H9 (cell line): Measurements from ENCODE around the gene JUNB. TPM values are rescaled to one million over a fixed set of nuclear protein-coding genes. Genes with fewer than 3 reads are reported as not detected.

Source experiments
- DNase-seq: peaks from one replicate; pipeline ENCODE4 v3.0.0-alpha.2; 2017
- H2AFZ ChIP-seq: one replicate; pipeline ENCODE4 v1.6.1; 2013; ENCODE audit warnings: mild to moderate bottlenecking, low read length, control low read depth, moderate library complexity
- H2AK5ac ChIP-seq: 2 replicates; pipeline ENCODE4 v1.6.1; 2013; ENCODE audit warnings: low read length, control low read depth, mixed read lengths; ENCODE audit not compliant: insufficient read length
- H2BK120ac ChIP-seq: one replicate; pipeline ENCODE4 v1.6.1; 2013; ENCODE audit warnings: low read depth, mild to moderate bottlenecking, low read length, control low read depth, inconsistent platforms; ENCODE audit not compliant: poor library complexity, severe bottlenecking
- H2BK12ac ChIP-seq: 2 replicates; pipeline ENCODE4 v1.6.1; 2013; ENCODE audit warnings: low read length, control low read depth, mixed read lengths, low read depth; ENCODE audit not compliant: insufficient read length
- H2BK15ac ChIP-seq: 2 replicates; pipeline ENCODE4 v1.6.1; 2013; ENCODE audit warnings: low read depth, low read length, control low read depth
- H2BK20ac ChIP-seq: one replicate; pipeline ENCODE4 v1.6.1; 2013; ENCODE audit warnings: low read depth, mild to moderate bottlenecking, low read length, control low read depth, inconsistent platforms; ENCODE audit not compliant: poor library complexity, severe bottlenecking
- H2BK5ac ChIP-seq: 2 replicates; pipeline ENCODE4 v1.6.1; 2013; ENCODE audit warnings: low read length, control low read depth, mixed read lengths; ENCODE audit not compliant: insufficient read length
- H3K14ac ChIP-seq: 2 replicates; pipeline ENCODE4 v1.6.1; 2013; ENCODE audit warnings: low read length, control low read depth; ENCODE audit not compliant: insufficient read depth
- H3K18ac ChIP-seq: 2 replicates; pipeline ENCODE4 v1.6.1; 2013; ENCODE audit warnings: low read depth, mild to moderate bottlenecking, mixed read lengths, low read length, control low read depth; ENCODE audit not compliant: insufficient read length
- H3K23ac ChIP-seq: 2 replicates; pipeline ENCODE4 v1.6.1; 2013; ENCODE audit warnings: low read length, control low read depth, mixed read lengths, low read depth; ENCODE audit not compliant: insufficient read length
- H3K23me2 ChIP-seq: 2 replicates; pipeline ENCODE4 v1.6.1; 2013; ENCODE audit warnings: low read depth, mild to moderate bottlenecking, mixed read lengths, low read length, control low read depth; ENCODE audit not compliant: insufficient read length, poor library complexity, severe bottlenecking
- H3K27ac ChIP-seq: 2 replicates; pipeline ENCODE4 v1.5.1; 2013; ENCODE audit warnings: low read length, control low read depth, mixed read lengths, low read depth; ENCODE audit not compliant: insufficient read length
- H3K27me3 ChIP-seq: 2 replicates; pipeline ENCODE4 v1.6.1; 2013; ENCODE audit warnings: low read length, control low read depth, inconsistent platforms; ENCODE audit not compliant: insufficient read depth
- H3K4ac ChIP-seq: 2 replicates; pipeline ENCODE4 v1.6.1; 2013; ENCODE audit warnings: low read depth, mild to moderate bottlenecking, control low read depth, inconsistent platforms, low read length, moderate library complexity
- H3K4me1 ChIP-seq: 2 replicates; pipeline ENCODE4 v1.6.1; 2013; ENCODE audit warnings: low read length, control low read depth, inconsistent platforms; ENCODE audit not compliant: insufficient read depth
- H3K4me2 ChIP-seq: 2 replicates; pipeline ENCODE4 v1.6.1; 2013; ENCODE audit warnings: low read length, control low read depth, mixed read lengths; ENCODE audit not compliant: insufficient read length, insufficient read depth
- H3K56ac ChIP-seq: 2 replicates; pipeline ENCODE4 v1.6.1; 2013; ENCODE audit warnings: low read depth, mild to moderate bottlenecking, mixed read lengths, low read length, control low read depth; ENCODE audit not compliant: insufficient read length
- H3K79me1 ChIP-seq: 2 replicates; pipeline ENCODE4 v1.6.1; 2013; ENCODE audit warnings: low read depth, mild to moderate bottlenecking, moderate library complexity, low read length, control low read depth, inconsistent platforms; ENCODE audit not compliant: insufficient read depth, poor library complexity, severe bottlenecking
- H3K79me2 ChIP-seq: 2 replicates; pipeline ENCODE4 v1.6.1; 2013; ENCODE audit warnings: low read length, control low read depth, inconsistent platforms; ENCODE audit not compliant: insufficient read depth
- H3K9ac ChIP-seq: 2 replicates; pipeline ENCODE4 v1.6.1; 2013; ENCODE audit warnings: low read length, control low read depth, mixed read lengths; ENCODE audit not compliant: insufficient read length; ENCODE audit errors: extremely low read depth
- H3K9me3 ChIP-seq: one replicate; pipeline ENCODE4 v1.6.1; 2013; ENCODE audit warnings: low read depth, low read length, inconsistent platforms; ENCODE audit not compliant: control insufficient read depth
- H3T11ph ChIP-seq: one replicate; pipeline ENCODE4 v1.6.1; 2013; ENCODE audit warnings: mild to moderate bottlenecking, low read length, control low read depth, inconsistent platforms
- H4K20me1 ChIP-seq: one replicate; pipeline ENCODE4 v1.6.1; 2013; ENCODE audit not compliant: control insufficient read depth, insufficient read length, insufficient read depth
- H4K5ac ChIP-seq: 2 replicates; pipeline ENCODE4 v1.6.1; 2013; ENCODE audit warnings: low read depth, mild to moderate bottlenecking, mixed read lengths, low read length, control low read depth; ENCODE audit not compliant: insufficient read length
- H4K8ac ChIP-seq: replicated peaks from 2 replicates; pipeline ENCODE4 v1.6.1; 2013; ENCODE audit warnings: low read length, control low read depth, mixed read lengths, low read depth; ENCODE audit not compliant: insufficient read length
- H4K91ac ChIP-seq: 2 replicates; pipeline ENCODE4 v1.6.1; 2013; ENCODE audit warnings: low read depth, mild to moderate bottlenecking, moderate library complexity, mixed read lengths, low read length, control low read depth; ENCODE audit not compliant: insufficient read length
- H3K27ac Mint-ChIP-seq, 3 experiments: 2 replicates in 2 of 3; 3 replicates in 1 of 3; pipeline ENCODE4 v1.8.0; 2020 to 2021; ENCODE audit warnings: mixed read lengths in 3 of 3, mild to moderate bottlenecking in 1 of 3, moderate library complexity in 1 of 3
- H3K27me3 Mint-ChIP-seq: 2 replicates; pipeline ENCODE4 v1.8.0; 2021; ENCODE audit warnings: low read depth, mild to moderate bottlenecking, moderate library complexity, mixed read lengths
- H3K36me3 Mint-ChIP-seq, 3 experiments: 2 replicates in 2 of 3; 3 replicates in 1 of 3; pipeline ENCODE4 v1.8.0; 2020 to 2021; ENCODE audit warnings: low read depth in 3 of 3, mixed read lengths in 3 of 3; ENCODE audit not compliant: insufficient read depth in 1 of 3
- H3K4me1 Mint-ChIP-seq, 2 experiments: 2 replicates each; pipeline ENCODE4 v1.8.0; 2020; ENCODE audit warnings: mixed read lengths in 2 of 2
- H3K4me3 Mint-ChIP-seq, 2 experiments: 2 replicates in 1 of 2; 3 replicates in 1 of 2; pipeline ENCODE4 v1.8.0; 2020 to 2021; ENCODE audit warnings: mild to moderate bottlenecking in 2 of 2, mixed read lengths in 2 of 2, moderate library complexity in 1 of 2
- H3K9me3 Mint-ChIP-seq, 2 experiments: 2 replicates in 1 of 2; 3 replicates in 1 of 2; pipeline ENCODE4 v1.8.0; 2020; ENCODE audit warnings: mild to moderate bottlenecking in 2 of 2, mixed read lengths in 2 of 2, moderate library complexity in 1 of 2
- CTCF ChIP-seq: fragments of 200-600 bp; sonication (generic); conservative IDR thresholded peaks from 3 replicates; pipeline ENCODE4 v1.8.0; 2021; ENCODE audit warnings: antibody characterized with exemption, mild to moderate bottlenecking
- WGBS: extraction: QIAGEN DNeasy Blood & Tissue Kit; methylation state at CpG from one replicate; pipeline ENCODE4 v1.1.7; 2013; ENCODE audit warnings: missing lambda C conversion rate, low lambda C conversion rate, mixed read lengths; ENCODE audit not compliant: insufficient read length; ENCODE audit errors: extremely low coverage; 5-methylcytosine and 5-hydroxymethylcytosine counted together
- total RNA-seq: library from RNA; stranded (reverse); gene quantifications from 2 replicates; pipeline ENCODE4 v1.2.1, GENCODE V29; 2021

Gene JUNB
- total RNA-seq, 1 experiment from 2014 or later, result 15.9 TPM

- no peak overlapping the region for H3K27ac Mint-ChIP-seq
- Histone ChIP-seq H2BK120ac (no peak overlapping the region), H3K56ac (no peak overlapping the region), H2AK5ac (no peak overlapping the region), H3K18ac (no peak overlapping the region), H3K27me3 (no peaks in the 10 kb centered on the region), H2BK20ac (no peak overlapping the region), H2BK15ac (no peak overlapping the region), H3K79me2 (no peaks in the 10 kb centered on the region), H3K4ac (no peak overlapping the region), H3K79me1 (no peaks in the 10 kb centered on the region), H4K20me1 (no peaks in the 10 kb centered on the region), H4K8ac (no peak overlapping the region), H2AFZ (no peak overlapping the region), H4K5ac (no peak overlapping the region), H2BK5ac (no peak overlapping the region), H3K27ac (no peak overlapping the region), H2BK12ac (no peak overlapping the region), H3K9ac (no peak overlapping the region), H3K23ac (no peak overlapping the region), H3K23me2 (peaks cover 13% of the 10 kb centered on the region), H3K4me1 (peaks cover 6% of the 10 kb centered on the region), H3T11ph (no peak overlapping the region), H4K91ac (no peak overlapping the region), H3K4me2 (no peak overlapping the region), H3K14ac (no peak overlapping the region), H3K9me3 (no peaks in the 10 kb centered on the region)
- H3K4me1 Mint-ChIP-seq, result peaks cover 22 to 26% of the 10 kb centered on the region in 2 experiments
- H3K36me3 Mint-ChIP-seq, result no peaks in the 10 kb centered on the region
- no peak for TF ChIP-seq CTCF
- no peaks in the 10 kb centered on the region for H3K9me3 Mint-ChIP-seq
- no peak for DNase-seq
- H3K4me3 Mint-ChIP-seq, result no peak overlapping the region
- WGBS, result no CpG with 5 or more reads among the region's 10 CpGs
- H3K27me3 Mint-ChIP-seq, result no peaks in the 10 kb centered on the region; the same call in 1 of the 2 replicates
These were observed 6.9 kb upstream of the JUNB start for GRCh38 chr19:12784394-12784870.
